GM23338 (cell line): Measurements from ENCODE around the gene ST14. TPM values are rescaled to one million over a fixed set of nuclear protein-coding genes. Genes with fewer than 3 reads are reported as not detected.

Experiments used
- ATAC-seq: fragments of 200-7000 bp; cut with Tn5 transposase; 3 replicates; pipeline ENCODE4 v1.9.1; 2020
- DNase-seq: peaks from one replicate; pipeline ENCODE4 v3.0.0-alpha.2; 2015; ENCODE audit warnings: low spot score
- H2AFZ ChIP-seq: fragments of 200-600 bp; sonication (generic); 2 replicates; pipeline ENCODE4 v1.8.0; 2016; ENCODE audit warnings: antibody characterized with exemption, mild to moderate bottlenecking, moderate library complexity
- H3F3A ChIP-seq: fragments of 200-600 bp; sonication (generic); replicated peaks from 2 replicates; pipeline ENCODE4 v1.8.0; 2017; ENCODE audit warnings: antibody characterized with exemption, mixed run types, low read depth
- H3K27ac ChIP-seq: fragments of 200-600 bp; sonication (generic); 2 replicates; pipeline ENCODE4 v1.6.1; 2016; ENCODE audit warnings: low read depth
- H3K27me3 ChIP-seq: fragments of 200-600 bp; sonication (generic); 2 replicates; pipeline ENCODE4 v1.8.0; 2016; ENCODE audit warnings: mild to moderate bottlenecking, mixed run types, moderate library complexity; ENCODE audit not compliant: insufficient read depth
- H3K36me3 ChIP-seq: fragments of 200-600 bp; sonication (generic); 2 replicates; pipeline ENCODE4 v1.8.0; 2016; ENCODE audit warnings: mild to moderate bottlenecking; ENCODE audit not compliant: insufficient read depth
- H3K4me1 ChIP-seq: fragments of 200-600 bp; sonication (generic); 2 replicates; pipeline ENCODE4 v1.8.0; 2016; ENCODE audit warnings: mild to moderate bottlenecking, moderate library complexity; ENCODE audit not compliant: insufficient read depth
- H3K4me2 ChIP-seq: fragments of 200-600 bp; sonication (generic); 2 replicates; pipeline ENCODE4 v1.7.1; 2017; ENCODE audit warnings: mixed run types
- H3K4me3 ChIP-seq: fragments of 200-600 bp; sonication (generic); 2 replicates; pipeline ENCODE4 v1.6.1; 2016; ENCODE audit warnings: mixed run types
- H3K79me2 ChIP-seq: fragments of 200-600 bp; sonication (generic); replicated peaks from 2 replicates; pipeline ENCODE4 v1.8.0; 2017; ENCODE audit warnings: mild to moderate bottlenecking; ENCODE audit not compliant: insufficient read depth
- H3K9me2 ChIP-seq: fragments of 200-600 bp; sonication (generic); 2 replicates; pipeline ENCODE4 v1.8.0; 2017; ENCODE audit not compliant: insufficient read depth
- H4K20me1 ChIP-seq: fragments of 200-600 bp; sonication (generic); replicated peaks from 2 replicates; pipeline ENCODE4 v1.8.0; 2017; ENCODE audit warnings: mild to moderate bottlenecking; ENCODE audit not compliant: insufficient read depth
- H3K27ac Mint-ChIP-seq: 2 replicates; pipeline ENCODE4 v1.8.0; 2020; ENCODE audit warnings: inconsistent platforms, mild to moderate bottlenecking, moderate library complexity, mixed read lengths
- H3K27me3 Mint-ChIP-seq: 3 replicates; pipeline ENCODE4 v1.8.0; 2022; ENCODE audit warnings: low read depth, mild to moderate bottlenecking, moderate library complexity, mixed read lengths, inconsistent platforms; ENCODE audit not compliant: insufficient read depth, poor library complexity
- H3K36me3 Mint-ChIP-seq: 3 replicates; pipeline ENCODE4 v1.8.0; 2021; ENCODE audit warnings: low read depth, mild to moderate bottlenecking, inconsistent platforms, moderate library complexity, mixed read lengths
- H3K4me1 Mint-ChIP-seq: 3 replicates; pipeline ENCODE4 v1.8.0; 2020; ENCODE audit warnings: mild to moderate bottlenecking, inconsistent platforms, mixed read lengths
- H3K4me3 Mint-ChIP-seq: 3 replicates; pipeline ENCODE4 v1.8.0; 2021; ENCODE audit warnings: moderate library complexity, mild to moderate bottlenecking, inconsistent platforms, mixed read lengths
- H3K9me3 Mint-ChIP-seq: 3 replicates; pipeline ENCODE4 v1.8.0; 2020; ENCODE audit warnings: moderate library complexity, mild to moderate bottlenecking, inconsistent platforms, mixed read lengths
- CREB1 ChIP-seq: fragments of 250-450 bp; sonication (Bioruptor Pico); IDR thresholded peaks from 2 replicates; pipeline ENCODE4 v1.5.0; 2020; ENCODE audit warnings: low read depth, mild to moderate bottlenecking, moderate library complexity
- CTCF ChIP-seq, 2 experiments: fragments of 200-600 bp in 1 of 2; sonication (generic) in 1 of 2; conservative IDR thresholded peaks; 2 replicates each; pipeline versions ENCODE4 v1.5.1 to v1.6.1; 2016 to 2017; ENCODE audit warnings: antibody characterized with exemption in 2 of 2, low read depth in 2 of 2, mild to moderate bottlenecking in 2 of 2, moderate library complexity in 1 of 2
- ETS1 ChIP-seq: IDR thresholded peaks from 2 replicates; pipeline ENCODE4 v1.6.1; 2016; ENCODE audit warnings: antibody characterized with exemption
- EZH2 ChIP-seq: fragments of 200-600 bp; sonication (generic); IDR thresholded peaks from one replicate; pipeline ENCODE4 v1.8.0; 2017; ENCODE audit warnings: antibody characterized with exemption, mild to moderate bottlenecking, low read depth; ENCODE audit not compliant: unreplicated experiment
- EZH2phosphoT487 ChIP-seq: fragments of 200-600 bp; sonication (generic); IDR thresholded peaks from one replicate; pipeline ENCODE4 v1.8.1; 2018; ENCODE audit warnings: antibody characterized with exemption; ENCODE audit not compliant: unreplicated experiment
- JUNB ChIP-seq: IDR thresholded peaks from one replicate; pipeline ENCODE4 v1.6.1; 2016; ENCODE audit warnings: antibody characterized with exemption; ENCODE audit not compliant: unreplicated experiment
- NANOG ChIP-seq: IDR thresholded peaks from 2 replicates; pipeline ENCODE4 v1.6.1; 2016; ENCODE audit warnings: antibody characterized with exemption, borderline replicate concordance
- POLR2AphosphoS5 ChIP-seq: IDR thresholded peaks from 2 replicates; pipeline ENCODE4 v1.6.1; 2016; ENCODE audit warnings: antibody characterized with exemption, low read depth
- REST ChIP-seq: IDR thresholded peaks from one replicate; pipeline ENCODE4 v1.6.1; 2018; ENCODE audit warnings: antibody characterized with exemption; ENCODE audit not compliant: unreplicated experiment
- STAT1 ChIP-seq: IDR thresholded peaks from one replicate; pipeline ENCODE4 v1.6.1; 2016; ENCODE audit warnings: antibody characterized with exemption; ENCODE audit not compliant: unreplicated experiment
- ZNF114 ChIP-seq: fragments of 250-450 bp; sonication (Bioruptor Pico); IDR thresholded peaks from 2 replicates; pipeline ENCODE4 v1.5.0; 2020; ENCODE audit warnings: mild to moderate bottlenecking, moderate library complexity
- ZNF331 ChIP-seq: fragments of 250-450 bp; sonication (Bioruptor Pico); IDR thresholded peaks from 2 replicates; pipeline ENCODE4 v1.5.0; 2020; ENCODE audit warnings: low read depth, mild to moderate bottlenecking, moderate library complexity
- polyA plus RNA-seq: library from polyadenylated mRNA; unstranded; fragments of >200 nt; fragmentation: Nextera tagmentation; extraction: Ambion mirVana; gene quantifications from 2 replicates; pipeline ENCODE4 v1.2.1, GENCODE V29; 2016
- total RNA-seq: library from RNA; depleted of rRNA; stranded (reverse); fragments of >200 nt; shearing (Covaris generic); gene quantifications from 2 replicates; pipeline ENCODE4 v1.2.3, GENCODE V29; 2014

The ST14 gene
- total and polyA plus RNA-seq, 2 experiments from 2014 or later = 7.9 to 32.7 TPM

GRCh38 chr11:130166457-130166784 is 6.8 kb downstream of the ST14 start:
- TF ChIP-seq STAT1 (no peak), EZH2phosphoT487 (no peak), NANOG (no peak), ZNF331 (CRISPR knock-in tag) (no peak), REST (no peak), EZH2 (no peak), CREB1 (CRISPR knock-in tag) (no peak), JUNB (no peak)
- peaks cover 6% of the 10 kb centered on the region; the same call in 1 of the 2 replicates for H3K79me2 ChIP-seq
- Mint-ChIP-seq H3K27me3 (peaks cover 43% of the 10 kb centered on the region), H3K4me3 (no peak overlapping the region), H3K4me1 (peaks cover 22% of the 10 kb centered on the region), H3K9me3 (no peaks in the 10 kb centered on the region), H3K27ac (no peak overlapping the region), H3K36me3 (no peaks in the 10 kb centered on the region)
- no peaks in the 10 kb centered on the region for H3F3A ChIP-seq
- H4K20me1 ChIP-seq = peaks cover 25% of the 10 kb centered on the region
- no peak overlapping the region for H3K4me2 ChIP-seq
- H3K4me3 ChIP-seq = no peak overlapping the region
- peaks cover 40% of the 10 kb centered on the region for H3K27me3 ChIP-seq
- H3K36me3 ChIP-seq = no peaks in the 10 kb centered on the region; the same call in 1 of the 2 replicates
- ATAC-seq (no peak), DNase-seq (no peak)
- no peak overlapping the region for H3K27ac ChIP-seq
- H3K4me1 ChIP-seq = peaks cover 6% of the 10 kb centered on the region
- no peaks in the 10 kb centered on the region for H3K9me2 ChIP-seq
- no peak overlapping the region for H2AFZ ChIP-seq

- no peak overlapping the region for H3K4me2 ChIP-seq
- Mint-ChIP-seq H3K4me3 (no peak overlapping the region), H3K36me3 (no peaks in the 10 kb centered on the region), H3K4me1 (peaks cover 17% of the 10 kb centered on the region), H3K27me3 (peaks cover 45% of the 10 kb centered on the region), H3K27ac (no peak overlapping the region), H3K9me3 (no peaks in the 10 kb centered on the region)
- no peaks in the 10 kb centered on the region for H3F3A ChIP-seq
- H2AFZ ChIP-seq = no peak overlapping the region
- peaks cover 3% of the 10 kb centered on the region; the same call in 1 of the 2 replicates for H3K79me2 ChIP-seq
- H3K4me3 ChIP-seq = no peak overlapping the region
- no peak for ATAC-seq
- H3K4me1 ChIP-seq = no peaks in the 10 kb centered on the region
- peaks cover 40% of the 10 kb centered on the region for H3K27me3 ChIP-seq
- no peak overlapping the region for H3K27ac ChIP-seq
- no peak for TF ChIP-seq POLR2AphosphoS5
- no peak for TF ChIP-seq JUNB
- TF ChIP-seq ZNF114 = no peak
- no peak for TF ChIP-seq ETS1
- no peak for TF ChIP-seq ZNF331 (CRISPR knock-in tag)
- TF ChIP-seq CTCF (conservative IDR thresholded peaks at IDR 0.05; ENCODE audit: low read depth in 2 of 2) = no peak
- no peak for TF ChIP-seq REST
- DNase-seq = no peak
- no peaks in the 10 kb centered on the region; the same call in 1 of the 2 replicates for H3K36me3 ChIP-seq
- peaks cover 26% of the 10 kb centered on the region for H4K20me1 ChIP-seq
- no peaks in the 10 kb centered on the region for H3K9me2 ChIP-seq
Measured at GRCh38 chr11:130167146-130167545, 7.6 kb downstream of the ST14 start.
